A673 (cell line): ENCODE results near the gene SSTR1.

Experiments used
- CTCF ChIP-seq: fragments of 300-800, 200-600 bp; sonication (generic); conservative IDR thresholded peaks from 2 replicates; pipeline ENCODE4 v1.5.1; 2017; ENCODE audit warnings: low read depth, mild to moderate bottlenecking, antibody characterized with exemption, low read length, moderate library complexity, mixed read lengths
- EZH2 ChIP-seq: fragments of 200-600 bp; sonication (generic); IDR thresholded peaks from 2 replicates; pipeline ENCODE4 v1.6.1; 2017; ENCODE audit warnings: borderline replicate concordance, low read depth, mild to moderate bottlenecking, mixed read lengths, antibody characterized with exemption, low read length; ENCODE audit not compliant: poor library complexity, severe bottlenecking

DNA sequence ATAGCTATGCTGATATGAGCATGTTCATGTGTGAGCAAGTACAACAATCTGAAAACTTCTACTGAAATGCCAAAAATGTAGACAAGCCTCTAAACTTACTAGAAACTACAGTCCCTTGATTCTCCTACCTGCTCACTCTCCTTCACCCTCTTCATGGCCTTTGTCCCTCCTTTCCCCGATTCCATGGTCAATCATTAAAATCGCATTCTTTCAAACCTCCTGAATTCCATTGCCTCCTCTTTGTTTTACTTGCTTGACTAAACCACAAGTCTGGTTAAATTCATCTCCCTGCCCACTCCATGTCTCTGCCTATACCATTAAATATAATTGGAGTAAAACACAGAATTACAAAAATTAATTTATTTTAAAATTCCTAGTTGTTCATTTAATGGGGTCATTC, 33.0 kb upstream of the SSTR1 start:
- no peak for TF ChIP-seq CTCF
- TF ChIP-seq EZH2 = no peak
